ENCODE results near the gene GPR180. TPM values are rescaled to one million over a fixed set of nuclear protein-coding genes. Genes with fewer than 3 reads are reported as not detected.

The GPR180 gene
- total RNA-seq, 1 experiment from 2014 or later = 5.6 TPM

- H3K4me3 ChIP-seq (ENCODE audit: low read length) = no peak overlapping the region
- no TSS peak for BruUV-seq (replicated peaks)
- H3K27me3 ChIP-seq (ENCODE audit: low read length) = no peaks in the 10 kb centered on the region
- no peaks in the 10 kb centered on the region for H3K9me2 ChIP-seq (replicated peaks; ENCODE audit: low read length)
- no peak overlapping the region for H3K27ac ChIP-seq (ENCODE audit: low read length)
- H3K36me3 ChIP-seq (ENCODE audit: low read depth, low read length) = no peaks in the 10 kb centered on the region
- H3K9ac ChIP-seq (ENCODE audit: low read length) = no peak overlapping the region
- POLR2A ChIA-PET (ENCODE audit: unreplicated experiment) = no interaction called here
- H3F3A ChIP-seq (ENCODE audit: low read length, unreplicated experiment) = no peaks in the 10 kb centered on the region
- H2AFZ ChIP-seq (ENCODE audit: low read length) = no peak overlapping the region
- no peaks in the 10 kb centered on the region for H3K9me3 ChIP-seq (ENCODE audit: low read length)
- H3K79me2 ChIP-seq (ENCODE audit: low read length) = no peaks in the 10 kb centered on the region
- intact Hi-C loops (cut with micrococcal nuclease) = no loop called here
- ATAC-seq (peak; percentile 74), DNase-seq (no peak)
- H3K4me1 ChIP-seq (ENCODE audit: insufficient read depth, low read length) = peaks cover 5% of the 10 kb centered on the region; the same call in 1 of the 2 replicates
- H4K20me1 ChIP-seq (ENCODE audit: low read length) = no peaks in the 10 kb centered on the region
- TF ChIP-seq CTCF (conservative IDR thresholded peaks at IDR 0.05; ENCODE audit: low read depth, low read length) (no peak), EZH2 (IDR thresholded peaks at IDR 0.05; ENCODE audit: low read length, unreplicated experiment) (no peak), EZH2phosphoT487 (IDR thresholded peaks at IDR 0.05; ENCODE audit: borderline replicate concordance, low read length) (no peak)
- H3K4me2 ChIP-seq (ENCODE audit: low read length) = no peak overlapping the region
- CTCF ChIA-PET = interaction anchor here (0.6 kb wide), 1 partner anchor 97 kb away, joined by 5 read pairs; no protein-coding TSS in a partner anchor
Observed at GRCh38 chr13:94560116-94560515, 41.5 kb upstream of the GPR180 start.

- Histone ChIP-seq H3K4me1 (ENCODE audit: insufficient read depth, low read length) (peaks cover 5% of the 10 kb centered on the region; the same call in 1 of the 2 replicates), H3K27ac (ENCODE audit: low read length) (no peak overlapping the region), H3K9me2 (replicated peaks; ENCODE audit: low read length) (no peaks in the 10 kb centered on the region), H3K4me3 (ENCODE audit: low read length) (no peak overlapping the region), H3K36me3 (ENCODE audit: low read depth, low read length) (no peaks in the 10 kb centered on the region), H3K9ac (ENCODE audit: low read length) (no peak overlapping the region), H3F3A (ENCODE audit: low read length, unreplicated experiment) (no peaks in the 10 kb centered on the region), H3K9me3 (ENCODE audit: low read length) (no peaks in the 10 kb centered on the region), H3K27me3 (ENCODE audit: low read length) (no peaks in the 10 kb centered on the region), H3K79me2 (ENCODE audit: low read length) (no peaks in the 10 kb centered on the region), H3K4me2 (ENCODE audit: low read length) (no peak overlapping the region), H4K20me1 (ENCODE audit: low read length) (no peaks in the 10 kb centered on the region), H2AFZ (ENCODE audit: low read length) (no peak overlapping the region)
- DNase-seq (no peak), ATAC-seq (no peak)
- no peak for TF ChIP-seq CTCF (conservative IDR thresholded peaks at IDR 0.05; ENCODE audit: low read depth, low read length)
- CTCF ChIA-PET = no interaction called here
- no TSS peak for BruUV-seq (replicated peaks)
- intact Hi-C loops (cut with micrococcal nuclease) = no loop called here
- POLR2A ChIA-PET (ENCODE audit: unreplicated experiment) = no interaction called here
Observed at GRCh38 chr13:94561126-94561525, 40.5 kb upstream of the GPR180 start.

GRCh38 chr13:94567581-94567980 is 34.1 kb upstream of the GPR180 start:
- Histone ChIP-seq H3K4me1 (ENCODE audit: insufficient read depth, low read length) (no peaks in the 10 kb centered on the region), H3K9me3 (ENCODE audit: low read length) (no peaks in the 10 kb centered on the region), H4K20me1 (ENCODE audit: low read length) (no peaks in the 10 kb centered on the region), H3K4me2 (ENCODE audit: low read length) (no peak overlapping the region), H3K9me2 (replicated peaks; ENCODE audit: low read length) (no peaks in the 10 kb centered on the region), H3K9ac (ENCODE audit: low read length) (no peak overlapping the region), H3K4me3 (ENCODE audit: low read length) (no peak overlapping the region), H3K27ac (ENCODE audit: low read length) (no peak overlapping the region), H3K36me3 (ENCODE audit: low read depth, low read length) (peaks cover 1% of the 10 kb centered on the region), H3F3A (ENCODE audit: low read length, unreplicated experiment) (no peaks in the 10 kb centered on the region), H2AFZ (ENCODE audit: low read length) (no peak overlapping the region), H3K27me3 (ENCODE audit: low read length) (no peaks in the 10 kb centered on the region), H3K79me2 (ENCODE audit: low read length) (no peaks in the 10 kb centered on the region)
- DNase-seq (no peak), ATAC-seq (no peak)
- intact Hi-C loops (cut with micrococcal nuclease) = no loop called here
- BruUV-seq (replicated peaks) = no TSS peak
- no peak for TF ChIP-seq EZH2 (IDR thresholded peaks at IDR 0.05; ENCODE audit: low read length, unreplicated experiment)
- no peak for TF ChIP-seq CTCF (conservative IDR thresholded peaks at IDR 0.05; ENCODE audit: low read depth, low read length)
- TF ChIP-seq EZH2phosphoT487 (IDR thresholded peaks at IDR 0.05; ENCODE audit: borderline replicate concordance, low read length) = no peak
- ChIA-PET CTCF (no interaction called here), POLR2A (ENCODE audit: unreplicated experiment) (no interaction called here)
